NCI-H146 treated with DMSO at 0.1 percent for 48 hours (cell line): Measurements from ENCODE around the gene TMED4.
"Not testable (repeated sequence)": the region's sequence is repeated elsewhere in the genome, so short reads cannot be mapped to it uniquely, and the experiment has no call there.

ENCODE experiments used
- DNase-seq: peaks from one replicate; lab custom pipeline; 2025; ENCODE audit not compliant: unreplicated experiment; lab: John Stamatoyannopoulos, UW

Gene TMED4

GRCh38 chr7:44607141-44608068 lies 25.4 kb upstream of the TMED4 start:
- no peak for DNase-seq

GRCh38 chr7:44606341-44607140 lies 24.5 kb upstream of the TMED4 start, which contains the start of gene OGDH:
TSS of gene OGDH (plus strand) at chr7:44606627. CDS start at chr7:44624344, 17,717 bp downstream.
- DNase-seq = peak; percentile 92

- no peak for DNase-seq
These were observed 22.9 kb upstream of the TMED4 start for GRCh38 chr7:44604941-44605340.

- DNase-seq = no peak
These were observed 21.2 kb upstream of the TMED4 start for GRCh38 chr7:44603193-44603592.

GRCh38 chr7:44602576-44602910 lies 20.5 kb upstream of the TMED4 start:
- no peak for DNase-seq

GRCh38 chr7:44599222-44599621 lies 17.2 kb upstream of the TMED4 start:
- DNase-seq = no peak

GRCh38 chr7:44597181-44597580 lies 15.2 kb upstream of the TMED4 start:
- DNase-seq = not testable (repeated sequence)

GRCh38 chr7:44595934-44596635 lies 14.1 kb upstream of the TMED4 start:
- no peak for DNase-seq

- no peak for DNase-seq
These were observed 8.9 kb upstream of the TMED4 start for GRCh38 chr7:44590910-44591309.

GRCh38 chr7:44587843-44588711 lies 6.0 kb upstream of the TMED4 start:
- DNase-seq = peak; percentile 45

GRCh38 chr7:44583146-44583865 lies 1.3 kb upstream of the TMED4 start:
- DNase-seq = peak; percentile 10

GRCh38 chr7:44580945-44581878 lies 819 bp downstream of the TMED4 start:
- DNase-seq = peak; percentile 5

GRCh38 chr7:44576228-44576627 lies 5.8 kb downstream of the TMED4 start:
- no peak for DNase-seq

- DNase-seq = no peak
These were observed 7.0 kb downstream of the TMED4 start for GRCh38 chr7:44575054-44575453.

GRCh38 chr7:44574287-44574872 lies 7.7 kb downstream of the TMED4 start:
- no peak for DNase-seq

- peak; percentile 88 for DNase-seq
These were observed 8.4 kb downstream of the TMED4 start, which contains the start of gene DDX56 for GRCh38 chr7:44573464-44574286. TSS of gene DDX56 (minus strand) at chr7:44573908. CDS start at chr7:44573895, 13 bp downstream.

GRCh38 chr7:44572771-44573170 lies 9.3 kb downstream of the TMED4 start:
- DNase-seq = no peak
